Thyroid gland (tissue), 4 donors: ENCODE results near the gene PPP3R1.

Source experiments
- CTCF ChIP-seq, 6 experiments: fragments of 200-600 bp in 3 of 6; fragments of 450-650 bp in 3 of 6; sonication (generic) in 3 of 6; IDR thresholded peaks; one replicate each; pipeline ENCODE4 v1.5.1; 2016 to 2019; ENCODE audit warnings: antibody characterized with exemption in 6 of 6, mild to moderate bottlenecking in 2 of 6, inconsistent platforms in 1 of 6, moderate library complexity in 1 of 6
- POLR2A ChIP-seq, 2 donors: fragments of 450-650 bp; IDR thresholded peaks; one replicate each; pipeline ENCODE4 v1.6.1; 2017; ENCODE audit warnings: antibody characterized with exemption in 2 of 2, mild to moderate bottlenecking in 2 of 2, moderate library complexity in 1 of 2

- TF ChIP-seq CTCF (IDR thresholded peaks at IDR 0.05) (no peak), POLR2A (IDR thresholded peaks at IDR 0.05) (no peak)
Observed at GRCh38 chr2:68172521-68172920, 79.8 kb downstream of the PPP3R1 start.
